ENCODE measurements around the gene NAA16. TPM values are rescaled to one million over a fixed set of nuclear protein-coding genes. Genes with fewer than 3 reads are reported as not detected.

The NAA16 gene
- total and polyA plus RNA-seq, 2 donors (not counting 1 experiment from before 2014, with no cell fraction given) = 14.3 to 33.5 TPM

- CTCF ChIA-PET = interaction anchor here (0.6 kb wide), 1 partner anchor 8 kb away, joined by 3 read pairs; no protein-coding TSS in a partner anchor
- Histone ChIP-seq H3K79me2 (ENCODE audit: control insufficient read depth, insufficient read depth, low read length) (no peaks in the 10 kb centered on the region), H3K36me3 (replicated peaks in 1 of 2; ENCODE audit: control extremely low read depth in 1 of 2, control insufficient read depth in 1 of 2, extremely low read depth in 1 of 2, insufficient read depth in 2 of 2, low read length in 1 of 2) (no peaks in the 10 kb centered on the region), H3K27me3 (replicated peaks in 1 of 4; ENCODE audit: control extremely low read depth in 1 of 4, control insufficient read depth in 3 of 4, insufficient read depth in 4 of 4, low read length in 3 of 4) (no peaks in the 10 kb centered on the region), H3K4me2 (replicated peaks; ENCODE audit: low read depth, low read length, poor library complexity, severe bottlenecking) (no peak overlapping the region), H3K27ac (ENCODE audit: low read length in 2 of 2) (no peak overlapping the region), H2AFZ (ENCODE audit: insufficient read depth, low read depth, low read length, poor library complexity, severe bottlenecking) (no peak overlapping the region), H4K20me1 (ENCODE audit: control insufficient read depth, insufficient read depth, low read length, poor library complexity, severe bottlenecking) (no peaks in the 10 kb centered on the region), H3K4me3 (ENCODE audit: control extremely low read depth in 1 of 5, extremely low read depth in 1 of 5, insufficient read depth in 1 of 5, low read depth in 2 of 5, low read length in 4 of 5) (no peak overlapping the region), H3K9me3 (ENCODE audit: control extremely low read depth in 1 of 3, control insufficient read depth in 2 of 3, insufficient read depth in 1 of 3, low read length in 2 of 3) (peaks cover 3 to 6% (median 5%) of the 10 kb centered on the region in 3 donors), H3K9ac (ENCODE audit: low read length) (no peak overlapping the region), H3K4me1 (ENCODE audit: control insufficient read depth in 2 of 2, insufficient read depth in 2 of 2, low read length in 2 of 2) (no peaks in the 10 kb centered on the region)
- no peak for DNase-seq
- intact Hi-C loops (cut with micrococcal nuclease) = no loop called here
- POLR2A ChIA-PET = no interaction called here
- no peaks in the 10 kb centered on the region for H3K9me3 Mint-ChIP-seq (ENCODE audit: insufficient read depth)
- no peak overlapping the region for H3K27ac Mint-ChIP-seq
- no peak overlapping the region for H3K4me3 Mint-ChIP-seq
- H3K27me3 Mint-ChIP-seq = peaks cover 3% of the 10 kb centered on the region
- TF ChIP-seq EZH2 (IDR thresholded peaks at IDR 0.05; ENCODE audit: borderline replicate concordance, insufficient read depth, low read depth, low read length, poor library complexity, severe bottlenecking) = no peak
- TF ChIP-seq CTCF (IDR thresholded peaks at IDR 0.05) = no peak
- no peaks in the 10 kb centered on the region for H3K4me1 Mint-ChIP-seq
- ATAC-seq (ENCODE audit: low read depth) = no peak
- WGBS (ENCODE audit: insufficient coverage) = 100% methylated on average over 5 of the region's 7 CpGs
These were observed 19.8 kb upstream of the NAA16 start for GRCh38 chr13:41291246-41291645.

- DNase-seq (no peak), ATAC-seq (ENCODE audit: low read depth) (no peak)
- POLR2A ChIA-PET = no interaction called here
These were observed 17.8 kb upstream of the NAA16 start for GRCh38 chr13:41293272-41293671.

More at GRCh38 chr13:41293272-41293671, 17.8 kb upstream of the NAA16 start:
- Histone ChIP-seq H3K27ac (ENCODE audit: low read length in 2 of 2) (no peak overlapping the region), H3K4me1 (ENCODE audit: control insufficient read depth in 2 of 2, insufficient read depth in 2 of 2, low read length in 2 of 2) (no peaks in the 10 kb centered on the region), H3K36me3 (replicated peaks in 1 of 2; ENCODE audit: control extremely low read depth in 1 of 2, control insufficient read depth in 1 of 2, extremely low read depth in 1 of 2, insufficient read depth in 2 of 2, low read length in 1 of 2) (no peaks in the 10 kb centered on the region), H3K79me2 (ENCODE audit: control insufficient read depth, insufficient read depth, low read length) (no peaks in the 10 kb centered on the region), H3K27me3 (replicated peaks in 1 of 4; ENCODE audit: control extremely low read depth in 1 of 4, control insufficient read depth in 3 of 4, insufficient read depth in 4 of 4, low read length in 3 of 4) (no peaks in the 10 kb centered on the region), H3K4me2 (replicated peaks; ENCODE audit: low read depth, low read length, poor library complexity, severe bottlenecking) (no peak overlapping the region), H3K9me3 (ENCODE audit: control extremely low read depth in 1 of 3, control insufficient read depth in 2 of 3, insufficient read depth in 1 of 3, low read length in 2 of 3) (peaks cover 3 to 6% (median 5%) of the 10 kb centered on the region in 3 donors), H3K4me3 (ENCODE audit: control extremely low read depth in 1 of 5, extremely low read depth in 1 of 5, insufficient read depth in 1 of 5, low read depth in 2 of 5, low read length in 4 of 5) (no peak overlapping the region), H3K9ac (ENCODE audit: low read length) (no peak overlapping the region), H2AFZ (ENCODE audit: insufficient read depth, low read depth, low read length, poor library complexity, severe bottlenecking) (no peak overlapping the region), H4K20me1 (ENCODE audit: control insufficient read depth, insufficient read depth, low read length, poor library complexity, severe bottlenecking) (no peaks in the 10 kb centered on the region)
- no CpG with 5 or more reads among the region's 1 CpG for WGBS (ENCODE audit: insufficient coverage)
- intact Hi-C loops (cut with micrococcal nuclease) = no loop called here
- TF ChIP-seq CTCF (IDR thresholded peaks at IDR 0.05) = no peak
- TF ChIP-seq EZH2 (IDR thresholded peaks at IDR 0.05; ENCODE audit: borderline replicate concordance, insufficient read depth, low read depth, low read length, poor library complexity, severe bottlenecking) = no peak
- Mint-ChIP-seq H3K27me3 (peaks cover 3% of the 10 kb centered on the region), H3K4me1 (no peaks in the 10 kb centered on the region), H3K27ac (no peak overlapping the region), H3K4me3 (no peak overlapping the region), H3K9me3 (ENCODE audit: insufficient read depth) (no peaks in the 10 kb centered on the region)
- CTCF ChIA-PET = no interaction called here
